Islet of Langerhans (tissue), 1 donor: ENCODE measurements around the gene FAM131A.

ENCODE experiments used
- FAIRE-seq: peaks from one replicate; lab custom pipeline; 2011; peaks lifted over from hg19 to GRCh38; lab: Jason Lieb, UNC

Gene FAM131A

GRCh38 chr3:184358124-184358767 lies 20.8 kb downstream of the FAM131A start:
- FAIRE-seq: no peak

- FAIRE-seq: no peak
Measured at GRCh38 chr3:184358921-184359350, 21.5 kb downstream of the FAM131A start.

DNA sequence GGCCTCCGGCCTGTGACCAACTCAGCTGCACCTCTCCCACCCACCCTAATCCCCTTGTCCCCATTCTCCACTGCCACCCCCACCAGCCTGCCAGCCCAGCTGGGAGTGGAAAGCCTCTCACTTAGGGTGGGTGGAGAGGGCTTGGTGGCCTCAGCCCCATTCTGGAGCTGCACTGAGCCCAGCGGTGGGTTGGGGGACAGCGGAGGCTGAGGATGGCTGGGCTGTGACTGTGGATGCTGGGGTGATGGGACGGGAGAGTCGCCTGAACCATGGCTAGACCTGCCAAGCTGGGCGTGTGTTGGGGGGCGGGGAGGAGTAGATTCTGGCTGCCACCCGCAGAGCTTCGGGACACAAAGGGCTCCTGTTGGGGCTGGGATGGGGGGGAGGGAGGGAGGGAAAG lies 22.2 kb downstream of the FAM131A start:
- no peak for FAIRE-seq

GRCh38 chr3:184360070-184360928 lies 22.9 kb downstream of the FAM131A start:
- no peak for FAIRE-seq

DNA sequence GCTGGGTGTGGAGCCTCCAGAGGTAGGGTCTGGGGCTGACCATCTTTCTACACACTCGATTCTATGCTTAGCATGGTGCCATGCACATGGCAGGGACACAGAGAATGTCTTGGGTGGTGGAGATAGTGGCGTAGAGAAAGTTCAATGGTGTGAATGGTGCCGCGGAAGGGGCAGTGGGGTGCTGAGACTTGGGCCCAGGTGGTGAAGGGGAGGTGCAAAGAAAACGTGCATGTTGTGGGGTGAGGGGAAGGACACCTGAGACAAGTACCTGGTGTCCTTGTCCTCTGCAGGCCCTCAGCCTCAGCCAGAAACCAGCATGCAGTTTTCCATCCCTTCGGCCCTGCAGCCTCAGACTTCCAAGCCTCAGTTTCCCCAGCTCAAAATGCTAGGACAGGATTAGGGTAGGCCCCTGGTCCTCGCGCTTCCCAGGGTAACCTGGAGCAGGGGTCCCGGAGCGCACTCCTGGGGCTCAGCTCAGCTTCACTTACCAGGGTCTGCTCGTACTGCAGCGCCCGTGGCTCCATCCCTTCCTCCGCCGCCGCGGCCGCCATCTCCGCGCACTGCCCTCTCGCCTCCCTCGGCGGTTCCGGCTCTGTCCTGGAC lies 23.6 kb downstream of the FAM131A start:
- no peak for FAIRE-seq

GRCh38 chr3:184361532-184361931 lies 24.1 kb downstream of the FAM131A start, which contains the start of the genes CLCN2 and POLR2H:
CLCN2 (minus strand) TSS chr3:184361605; CDS start chr3:184361479, 126 bp downstream.
POLR2H (plus strand) TSS chr3:184361710; CDS start chr3:184363493, 1,783 bp downstream.
- no peak for FAIRE-seq

DNA sequence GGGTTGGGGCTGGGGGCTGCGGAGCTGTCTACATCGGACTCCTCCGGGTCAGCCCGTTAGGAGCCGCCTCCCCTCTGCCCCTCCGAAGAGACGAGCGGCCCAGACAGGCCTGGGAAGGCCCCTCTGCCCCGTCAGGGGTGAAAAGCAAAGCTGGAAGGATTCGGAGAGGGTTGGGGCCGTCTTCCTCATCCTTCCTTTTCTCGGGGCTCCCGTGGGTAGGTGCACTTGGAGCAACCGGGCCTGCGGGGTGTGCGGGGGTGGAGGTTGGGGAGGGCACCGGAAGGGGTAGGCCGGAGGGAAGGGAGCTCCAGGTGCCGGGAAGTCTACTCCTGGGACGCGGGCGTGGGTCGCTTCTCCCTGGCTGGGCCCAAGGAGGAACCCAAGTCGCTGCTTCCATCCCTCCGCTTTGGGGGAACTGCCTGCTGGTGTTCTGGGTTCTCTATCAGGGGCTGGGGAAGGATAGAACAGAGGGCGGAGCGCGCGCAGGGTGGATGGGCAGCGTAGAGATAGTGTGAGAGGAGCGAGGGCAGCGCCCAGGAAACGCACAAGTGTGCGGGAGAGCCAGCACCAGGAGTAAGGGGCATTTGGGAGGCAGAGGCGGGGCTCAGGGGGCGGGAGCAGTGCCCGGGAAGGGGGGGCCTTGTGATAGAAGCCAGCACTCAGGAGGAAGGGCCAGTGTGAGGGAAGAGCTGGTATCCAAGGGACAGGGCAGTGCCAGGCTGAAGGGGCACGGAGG lies 24.7 kb downstream of the FAM131A start:
- FAIRE-seq: no peak

DNA sequence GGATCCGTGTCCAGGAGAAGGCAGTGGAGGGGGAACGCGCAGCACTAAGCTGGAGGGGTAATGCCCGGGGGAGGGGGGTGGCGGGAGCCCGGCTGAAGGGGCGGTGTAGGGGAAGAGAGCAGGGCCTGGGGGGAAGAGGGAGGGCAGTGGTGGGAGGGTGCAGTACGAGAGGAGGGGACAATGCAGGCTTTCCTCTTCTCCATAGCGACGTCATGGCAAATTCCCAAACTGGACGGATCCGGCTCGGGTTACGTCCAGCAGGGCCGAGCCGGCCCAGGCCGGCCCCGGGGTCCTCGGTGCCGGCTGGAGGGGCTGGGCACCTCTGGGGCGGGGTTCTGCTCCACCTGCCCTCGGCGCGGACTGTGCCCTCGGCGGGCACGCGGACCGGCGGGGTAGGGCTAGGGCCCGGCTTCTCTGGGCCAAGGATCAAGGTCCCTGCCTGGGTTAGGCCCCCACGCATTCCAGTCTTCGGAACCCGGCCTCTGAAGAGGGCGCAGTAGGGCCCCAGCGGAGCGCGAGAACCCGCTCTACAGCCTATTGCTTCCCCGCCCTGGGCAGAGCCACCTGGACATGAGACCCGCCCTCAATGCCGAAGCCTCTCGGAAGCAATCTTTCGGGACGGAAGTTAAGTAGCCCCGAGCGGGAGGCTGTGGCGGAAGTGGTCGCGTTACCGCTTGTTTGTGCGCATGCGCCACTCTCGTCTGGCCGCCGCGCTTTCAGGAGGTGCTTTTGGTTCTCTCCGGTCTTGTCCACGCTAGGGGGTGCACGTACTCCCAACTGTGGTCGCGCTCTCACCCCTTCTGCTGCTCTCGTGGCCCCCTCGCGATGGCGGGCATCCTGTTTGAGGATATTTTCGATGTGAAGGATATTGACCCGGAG lies 25.5 kb downstream of the FAM131A start:
- no peak for FAIRE-seq

GRCh38 chr3:184366619-184367289 lies 29.4 kb downstream of the FAM131A start:
- no peak for FAIRE-seq

GRCh38 chr3:184368116-184368515 lies 30.7 kb downstream of the FAM131A start:
- FAIRE-seq: no peak

DNA sequence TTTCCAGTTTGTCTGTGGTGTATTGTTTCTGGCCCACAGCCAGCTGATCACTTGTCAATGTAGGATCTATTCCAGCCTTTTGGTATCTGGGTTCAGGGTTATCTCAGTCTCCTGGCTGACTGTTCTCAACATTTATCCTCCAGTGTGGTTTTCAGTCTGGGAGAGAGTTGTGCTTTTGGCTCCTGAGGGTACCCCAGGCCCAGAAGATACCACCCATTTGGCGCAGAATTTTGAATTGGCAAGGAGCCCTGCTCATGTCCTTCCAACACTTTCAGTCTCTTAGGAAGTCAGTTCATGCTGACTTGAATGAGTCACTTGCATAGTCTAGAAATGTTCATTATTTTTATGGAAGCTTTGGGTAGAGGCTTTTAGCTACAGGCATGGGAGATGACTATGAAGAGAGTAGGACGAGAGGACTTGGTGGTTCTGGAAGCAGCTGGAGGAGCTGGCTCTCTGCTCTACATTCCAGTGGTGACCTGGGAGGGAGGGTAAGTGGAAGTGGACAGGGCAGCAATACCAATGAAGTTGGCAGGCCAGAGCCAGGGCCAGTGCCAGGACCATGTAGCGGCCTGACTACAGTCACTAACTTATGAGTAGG lies 31.3 kb downstream of the FAM131A start:
- FAIRE-seq: no peak

DNA sequence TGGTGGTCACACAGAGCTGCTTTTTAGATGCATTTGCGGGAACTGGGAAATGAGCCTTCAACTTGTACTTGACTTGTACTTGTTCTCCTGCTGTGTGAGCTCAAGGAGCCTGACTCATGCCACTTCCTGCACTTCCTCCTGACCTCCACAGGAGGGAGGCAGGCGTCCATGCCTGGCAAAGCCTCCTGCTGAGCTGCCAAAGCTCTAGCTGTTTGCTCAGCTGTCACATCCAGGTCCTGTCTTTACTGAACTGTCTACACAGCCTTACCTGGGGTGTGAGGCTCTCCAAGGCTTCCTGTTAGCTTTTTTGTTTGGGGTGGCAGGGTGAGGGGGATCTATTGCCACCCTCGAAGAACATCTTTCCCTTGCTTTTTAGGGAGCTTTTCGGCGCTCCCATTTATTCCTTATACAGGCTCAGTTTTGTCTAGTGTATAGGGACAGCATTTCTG lies 34.2 kb downstream of the FAM131A start:
- no peak for FAIRE-seq

DNA sequence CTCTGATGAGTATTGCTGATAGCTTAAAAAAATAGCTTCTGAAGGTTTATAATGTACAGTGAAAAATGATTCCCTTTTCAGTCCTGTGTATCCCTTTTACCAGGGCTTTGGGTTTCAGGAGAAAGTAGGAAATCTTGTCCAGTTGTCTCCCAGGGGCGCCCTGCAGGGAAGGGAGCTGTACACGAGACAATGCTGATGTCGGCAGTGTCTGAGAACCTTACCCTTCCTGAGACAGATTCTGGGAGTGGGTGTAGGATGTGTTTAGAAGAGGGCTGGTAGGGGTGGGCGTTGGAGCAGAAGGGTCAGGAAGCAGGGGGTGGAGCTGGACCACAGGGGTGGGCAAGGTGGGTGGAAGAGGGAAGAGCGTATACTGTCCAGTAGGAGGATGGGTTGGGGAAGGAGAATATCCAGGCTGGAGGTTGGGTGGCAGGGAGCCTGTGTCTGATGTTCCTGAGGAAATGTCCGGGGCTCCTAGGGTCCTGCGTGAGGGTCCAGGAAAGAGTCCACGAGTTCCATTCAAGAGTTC lies 35.0 kb downstream of the FAM131A start:
- no peak for FAIRE-seq

DNA sequence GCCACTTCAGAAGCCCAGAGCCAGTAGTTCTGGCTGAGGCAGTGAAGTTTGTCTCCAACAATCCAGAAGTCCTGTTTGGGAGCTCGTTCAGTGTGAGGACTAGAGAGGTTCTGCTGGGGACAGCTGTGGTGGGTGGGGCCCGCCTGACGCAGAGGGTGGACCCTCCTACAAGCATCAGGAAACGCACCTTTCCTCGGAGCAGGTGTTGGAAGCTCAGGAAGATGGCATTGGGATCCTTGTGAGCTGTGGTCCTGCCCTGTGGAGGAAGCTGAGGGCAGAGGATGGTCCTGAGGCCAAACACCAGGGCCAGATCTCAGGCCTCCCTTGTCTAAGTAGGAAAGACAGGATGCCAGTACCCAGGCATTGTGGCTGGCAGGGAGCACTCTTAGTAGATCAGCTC lies 35.5 kb downstream of the FAM131A start:
- no peak for FAIRE-seq

- FAIRE-seq: no peak
Measured at GRCh38 chr3:184373422-184373821, 36.0 kb downstream of the FAM131A start.

DNA sequence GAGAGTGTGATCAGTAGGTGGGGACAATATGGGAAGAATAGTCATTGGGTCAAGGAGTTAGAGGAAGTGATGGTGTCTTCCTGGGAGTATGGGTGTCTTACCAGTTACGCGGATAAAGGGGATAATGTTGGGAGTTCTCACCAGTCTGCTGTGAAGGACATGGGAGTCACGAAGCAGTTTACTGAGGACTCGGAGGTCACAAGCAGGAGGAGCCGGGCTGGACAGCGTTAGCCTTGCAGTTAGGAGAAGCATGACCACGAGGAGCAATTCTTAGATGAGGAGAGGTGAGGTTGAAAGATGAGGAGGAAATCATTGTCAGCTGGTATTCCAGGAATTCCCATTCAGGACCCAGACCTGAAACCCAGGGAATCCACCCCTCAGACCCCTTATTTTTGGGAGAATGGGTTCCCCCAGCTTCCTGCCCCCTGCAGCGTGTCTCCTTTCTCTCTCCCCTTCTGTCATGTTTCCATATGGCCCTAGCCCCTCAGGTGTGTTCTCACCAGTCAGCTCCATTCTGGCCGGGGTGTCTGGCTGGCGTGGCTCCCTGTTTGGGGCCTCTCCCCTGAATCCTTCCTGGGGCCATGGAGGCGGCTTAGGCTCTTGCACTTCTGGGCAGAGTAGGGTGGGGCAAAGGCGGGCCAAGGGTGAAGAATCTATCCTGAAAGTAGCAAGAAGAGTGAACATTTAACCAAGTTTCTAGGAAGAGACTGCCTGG lies 38.5 kb downstream of the FAM131A start:
- FAIRE-seq: no peak

- FAIRE-seq: no peak
Measured at GRCh38 chr3:184377374-184377773, 40.0 kb downstream of the FAM131A start.

DNA sequence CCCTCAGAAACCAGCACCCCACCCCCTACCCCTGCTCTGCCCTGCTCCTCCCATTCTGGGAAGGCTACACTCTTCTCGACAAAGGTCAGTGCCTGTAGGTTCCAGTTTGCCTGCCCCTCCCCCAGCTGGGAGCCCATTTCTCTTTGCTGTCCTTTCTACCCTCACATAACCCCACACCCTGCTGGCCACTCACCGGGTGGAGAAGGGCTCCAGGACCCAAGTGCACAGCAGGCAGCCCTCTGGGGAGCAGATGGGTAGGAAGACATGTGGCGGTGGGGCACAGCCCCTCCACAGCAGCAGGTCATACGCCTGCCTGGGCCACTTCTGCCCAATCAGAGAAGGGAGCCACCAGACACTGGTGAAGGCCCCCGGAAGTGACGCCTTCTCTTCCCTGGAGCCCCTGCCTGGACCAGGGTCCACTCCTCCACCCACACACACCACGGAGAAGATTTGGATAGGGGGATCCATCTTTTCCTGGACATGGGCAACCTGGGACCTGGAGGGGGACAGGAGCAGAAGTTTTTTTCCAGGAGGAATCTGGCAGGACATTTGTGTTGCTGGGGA lies 40.6 kb downstream of the FAM131A start, which contains the start of gene THPO:
Gene THPO, minus strand, starts transcription at position 326 of the 564 bp plus-strand sequence. CDS start 1,948 bp downstream, outside the sequence.
- FAIRE-seq: no peak
